Psoas muscle (tissue), 8 donors: ENCODE measurements around the gene PRUNE1. TPM values are rescaled to one million over a fixed set of nuclear protein-coding genes. Genes with fewer than 3 reads are reported as not detected.
A peak's percentile ranks its signal among the peaks of the same experiment; 100 is the strongest.

ENCODE experiments used
- ATAC-seq, 4 donors: fragments of 200-7000 bp; cut with Tn5 transposase; one replicate each; pipeline ENCODE4 v1.9.1; 2020; ENCODE audit warnings: moderate library complexity in 3 of 4, mild to moderate bottlenecking in 2 of 4
- DNase-seq, 2 donors: peaks; one replicate each; pipeline ENCODE4 v3.0.0-alpha.2; 2020
- H3K27ac ChIP-seq: fragments of 200-600 bp; one replicate; pipeline ENCODE4 v1.8.0; 2022
- H3K27me3 ChIP-seq, 3 donors: fragments of 200-600 bp in 1 of 3; one replicate each; pipeline versions ENCODE4 v1.6.1 to v1.8.0; 2013 to 2022; ENCODE audit warnings: low read length in 2 of 3, mild to moderate bottlenecking in 2 of 3, moderate library complexity in 1 of 3; ENCODE audit not compliant: insufficient read depth in 3 of 3
- H3K36me3 ChIP-seq, 2 donors: fragments of 200-600 bp in 1 of 2; one replicate each; pipeline versions ENCODE4 v1.6.1 to v1.8.0; 2013 to 2022; ENCODE audit warnings: low read depth in 1 of 2, mild to moderate bottlenecking in 1 of 2, moderate library complexity in 1 of 2; ENCODE audit not compliant: insufficient read depth in 1 of 2
- H3K4me1 ChIP-seq: fragments of 200-600 bp; one replicate; pipeline ENCODE4 v1.8.0; 2022
- H3K4me3 ChIP-seq: fragments of 200-600 bp; one replicate; pipeline ENCODE4 v1.8.0; 2022; ENCODE audit warnings: mild to moderate bottlenecking
- H3K9me3 ChIP-seq: fragments of 200-600 bp; one replicate; pipeline ENCODE4 v1.8.0; 2022
- CTCF ChIP-seq: fragments of 200-600 bp; IDR thresholded peaks from one replicate; pipeline ENCODE4 v1.8.0; 2022; ENCODE audit warnings: antibody characterized with exemption
- WGBS, 3 donors: extraction: QIAGEN DNeasy Blood & Tissue Kit; methylation state at CpG; one replicate each; pipeline versions ENCODE4 v1.1.6 to v1.1.7; 2013; 5-methylcytosine and 5-hydroxymethylcytosine counted together
- intact Hi-C, 2 donors: fragments of 100-400 bp; cut with DNase I; formaldehyde crosslinking; loops; one replicate each; pipeline versions ENCODE4 v1.11.0 to v1.14.2; 2022
- polyA plus RNA-seq, 3 donors: library from polyadenylated mRNA; stranded (reverse); fragments of 200-250 nt; gene quantifications; one replicate each; pipeline ENCODE4 v1.2.3, GENCODE V29; 2013
- total RNA-seq, 4 donors: library from RNA; stranded (reverse); fragmentation: NEBNext Ultra II Directional in 2 of 4; extraction: Animal tissue kit (Norgen Biotek cat#: 25700) in 2 of 4; gene quantifications; one replicate each; pipeline versions ENCODE4 v1.2.1 to v1.2.4, GENCODE V29; 2021 to 2023
- donor health status: healthy with polysubstance abuse.
- donor health status: DM: no; HTN: no; CAD: no; lungs with moderate emphysema.
- donor health status: Bipolar disorder and iron deficiency.
- donor health status: healthy.
- donor health status: DM: yes; HTN: yes; CAD: no.
- donor health status: DM: no; HTN: no; CAD: no.
- donor health status: DM: no; HTN: no; CAD: no.
- donor health status: DM: yes; HTN: yes; CAD: no.

Gene PRUNE1
- total and polyA plus RNA-seq, 7 donors, result 12.4 to 33.8 (median 21.2) TPM

- no peak for TF ChIP-seq CTCF
- H3K36me3 ChIP-seq, result peaks cover 11 to 69% of the 10 kb centered on the region in 2 donors
- no peaks in the 10 kb centered on the region for H3K9me3 ChIP-seq
- H3K27ac ChIP-seq, result no peak overlapping the region
- H3K4me1 ChIP-seq, result peaks cover 24% of the 10 kb centered on the region
- H3K27me3 ChIP-seq, result no peaks in the 10 kb centered on the region
- 47 to 54% (median 53%) methylated on average over 2 of the region's 2 CpGs for WGBS, 3 donors
- no peak overlapping the region for H3K4me3 ChIP-seq
- intact Hi-C loops, result no loop called here
- no peak for DNase-seq
- no peak for ATAC-seq
Observed at GRCh38 chr1:151051356-151052009, 43.2 kb downstream of the PRUNE1 start.

GRCh38 chr1:151054971-151055547 is 46.8 kb downstream of the PRUNE1 start:
- ATAC-seq, result no peak
- DNase-seq, result no peak
- H3K4me3 ChIP-seq, result no peak overlapping the region
- no peaks in the 10 kb centered on the region for H3K27me3 ChIP-seq
- H3K27ac ChIP-seq, result no peak overlapping the region
- peaks cover 11 to 74% of the 10 kb centered on the region in 2 donors for H3K36me3 ChIP-seq
- intact Hi-C loops, result loop anchor here in 1 of 2 donors (5.0 kb wide), 1 partner anchor 33 kb away; no protein-coding TSS in a partner anchor
- 90 to 92% (median 90%) methylated on average over 4 of the region's 4 CpGs for WGBS, 3 donors
- H3K4me1 ChIP-seq, result peaks cover 29% of the 10 kb centered on the region
- H3K9me3 ChIP-seq, result no peaks in the 10 kb centered on the region
- TF ChIP-seq CTCF, result no peak

GRCh38 chr1:151055581-151055980 is 47.3 kb downstream of the PRUNE1 start:
- TF ChIP-seq CTCF, result no peak
- Histone ChIP-seq H3K4me3 (no peak overlapping the region), H3K4me1 (peaks cover 28% of the 10 kb centered on the region), H3K27ac (peak overlapping the region; percentile 67), H3K9me3 (no peaks in the 10 kb centered on the region), H3K27me3 (no peaks in the 10 kb centered on the region), H3K36me3 (peaks cover 11 to 69% of the 10 kb centered on the region in 2 donors)
- DNase-seq (no peak), ATAC-seq (no peak)
- WGBS, 3 donors, result 31 to 93% (median 86%) methylated on average over 1 to 2 of the region's 2 CpGs
- intact Hi-C loops, result loop anchor here in 1 of 2 donors (5.0 kb wide), 1 partner anchor 33 kb away; no protein-coding TSS in a partner anchor

- H3K4me3 ChIP-seq, result peak overlapping the region; percentile 83
- no peaks in the 10 kb centered on the region for H3K27me3 ChIP-seq
- intact Hi-C loops, result loop anchor here in 1 of 2 donors (5.0 kb wide), 1 partner anchor 34 kb away; no protein-coding TSS in a partner anchor
- H3K36me3 ChIP-seq, result peaks cover 11 to 63% of the 10 kb centered on the region in 2 donors
- DNase-seq (no peak), ATAC-seq (no peak)
- TF ChIP-seq CTCF, result no peak
- peaks cover 28% of the 10 kb centered on the region for H3K4me1 ChIP-seq
- peak overlapping the region; percentile 67 for H3K27ac ChIP-seq
- no peaks in the 10 kb centered on the region for H3K9me3 ChIP-seq
- WGBS, 3 donors, result 56 to 80% (median 68%) methylated on average over 2 of the region's 2 CpGs
Observed at GRCh38 chr1:151056149-151056548, 47.9 kb downstream of the PRUNE1 start.
